ENCODE measurements around the gene HS6ST3.

DNA sequence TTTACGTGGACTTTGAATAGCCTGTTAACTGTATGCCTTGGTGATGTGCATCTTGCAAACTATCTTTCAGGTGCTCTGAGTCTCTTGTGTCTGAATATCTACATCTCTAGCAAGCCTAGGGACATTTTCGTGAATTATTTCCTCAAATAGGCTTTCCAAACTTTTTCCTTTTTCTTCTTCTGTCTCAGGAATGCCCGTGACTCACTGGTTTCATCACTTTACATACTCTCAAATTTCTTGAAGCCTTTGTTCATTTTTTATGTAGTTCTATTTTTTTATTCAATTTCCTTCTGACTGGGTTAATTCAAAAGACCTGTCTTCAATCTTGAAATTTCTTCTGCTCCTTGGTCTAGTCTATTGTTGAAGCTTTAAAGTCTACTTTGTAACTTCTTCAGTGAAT, 572.1 kb downstream of the HS6ST3 start:
- TF ChIP-seq, protein P1, sequence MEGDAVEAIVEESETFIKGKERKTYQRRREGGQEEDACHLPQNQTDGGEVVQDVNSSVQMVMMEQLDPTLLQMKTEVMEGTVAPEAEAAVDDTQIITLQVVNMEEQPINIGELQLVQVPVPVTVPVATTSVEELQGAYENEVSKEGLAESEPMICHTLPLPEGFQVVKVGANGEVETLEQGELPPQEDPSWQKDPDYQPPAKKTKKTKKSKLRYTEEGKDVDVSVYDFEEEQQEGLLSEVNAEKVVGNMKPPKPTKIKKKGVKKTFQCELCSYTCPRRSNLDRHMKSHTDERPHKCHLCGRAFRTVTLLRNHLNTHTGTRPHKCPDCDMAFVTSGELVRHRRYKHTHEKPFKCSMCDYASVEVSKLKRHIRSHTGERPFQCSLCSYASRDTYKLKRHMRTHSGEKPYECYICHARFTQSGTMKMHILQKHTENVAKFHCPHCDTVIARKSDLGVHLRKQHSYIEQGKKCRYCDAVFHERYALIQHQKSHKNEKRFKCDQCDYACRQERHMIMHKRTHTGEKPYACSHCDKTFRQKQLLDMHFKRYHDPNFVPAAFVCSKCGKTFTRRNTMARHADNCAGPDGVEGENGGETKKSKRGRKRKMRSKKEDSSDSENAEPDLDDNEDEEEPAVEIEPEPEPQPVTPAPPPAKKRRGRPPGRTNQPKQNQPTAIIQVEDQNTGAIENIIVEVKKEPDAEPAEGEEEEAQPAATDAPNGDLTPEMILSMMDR (conservative IDR thresholded peaks at IDR 0.05; ENCODE audit: low read depth, low read length) = no peak
- TF ChIP-seq EZH2 (IDR thresholded peaks at IDR 0.05; ENCODE audit: low read length, unreplicated experiment) (no peak), EZH2phosphoT487 (IDR thresholded peaks at IDR 0.05; ENCODE audit: borderline replicate concordance, low read length) (no peak)

All from PC-3 (cell line).